ACC112 (cell line): Measurements from ENCODE around the gene WFDC8.

Source experiments
- H2AFZ ChIP-seq: fragments of 200-600 bp; sonication (generic); one replicate; pipeline ENCODE4 v1.6.0; 2017; ENCODE audit warnings: antibody characterized with exemption, low read length; ENCODE audit not compliant: unreplicated experiment
- H3K27ac ChIP-seq: fragments of 200-600 bp; sonication (generic); 2 replicates; pipeline ENCODE4 v1.5.1; 2014; ENCODE audit warnings: low read depth, mild to moderate bottlenecking, antibody characterized with exemption, low read length, moderate library complexity
- H3K27me3 ChIP-seq: fragments of 200-600 bp; sonication (generic); 2 replicates; pipeline ENCODE4 v1.6.1; 2014; ENCODE audit warnings: mild to moderate bottlenecking, antibody characterized with exemption, low read length, moderate library complexity, mixed read lengths; ENCODE audit not compliant: insufficient read depth
- H3K36me3 ChIP-seq: fragments of 200-600 bp; sonication (generic); 2 replicates; pipeline ENCODE4 v1.6.1; 2016; ENCODE audit warnings: mild to moderate bottlenecking, antibody characterized with exemption, low read length, moderate library complexity, mixed read lengths; ENCODE audit not compliant: insufficient read depth
- H3K4me1 ChIP-seq: fragments of 200-600 bp; sonication (generic); one replicate; pipeline ENCODE4 v1.6.1; 2016; ENCODE audit warnings: low read length, mixed read lengths; ENCODE audit not compliant: insufficient read depth, unreplicated experiment, control insufficient read depth
- H3K4me3 ChIP-seq: fragments of 200-600 bp; sonication (generic); 2 replicates; pipeline ENCODE4 v1.5.1; 2014; ENCODE audit warnings: mild to moderate bottlenecking, low read depth, low read length
- H3K79me2 ChIP-seq: fragments of 200-600 bp; sonication (generic); one replicate; pipeline ENCODE4 v1.6.0; 2016; ENCODE audit warnings: low read length; ENCODE audit not compliant: control insufficient read depth, unreplicated experiment, insufficient read depth

WFDC8 gene

GRCh38 chr20:45552456-45552855, 26.6 kb downstream of the WFDC8 start:
- Histone ChIP-seq H3K36me3 (no peaks in the 10 kb centered on the region), H3K79me2 (no peaks in the 10 kb centered on the region), H3K4me1 (no peaks in the 10 kb centered on the region), H3K27ac (no peak overlapping the region), H2AFZ (no peak overlapping the region), H3K4me3 (no peak overlapping the region), H3K27me3 (peaks cover 49% of the 10 kb centered on the region)

- H3K4me1 ChIP-seq, result no peaks in the 10 kb centered on the region
- H3K27ac ChIP-seq, result no peak overlapping the region
- H3K4me3 ChIP-seq, result no peak overlapping the region
Measured at GRCh38 chr20:45550765-45551164, 28.3 kb downstream of the WFDC8 start.

GRCh38 chr20:45548410-45548809, 30.7 kb downstream of the WFDC8 start:
- H2AFZ ChIP-seq, result no peak overlapping the region
- H3K36me3 ChIP-seq, result no peaks in the 10 kb centered on the region
- no peak overlapping the region for H3K4me3 ChIP-seq
- H3K27ac ChIP-seq, result no peak overlapping the region
- H3K27me3 ChIP-seq, result peaks cover 55% of the 10 kb centered on the region
- no peaks in the 10 kb centered on the region for H3K4me1 ChIP-seq
- no peaks in the 10 kb centered on the region for H3K79me2 ChIP-seq

More at GRCh38 chr20:45550765-45551164, 28.3 kb downstream of the WFDC8 start:
- Histone ChIP-seq H2AFZ (no peak overlapping the region), H3K79me2 (no peaks in the 10 kb centered on the region), H3K27me3 (peaks cover 48% of the 10 kb centered on the region), H3K36me3 (no peaks in the 10 kb centered on the region)

- no peak within 1 kb of the TSS for H2AFZ ChIP-seq
- no peaks in the 10 kb centered on the region for H3K79me2 ChIP-seq
- peaks cover 65% of the 10 kb centered on the region for H3K27me3 ChIP-seq
- H3K4me1 ChIP-seq, result no peaks in the 10 kb centered on the region
- no peaks in the 10 kb centered on the region for H3K36me3 ChIP-seq
- H3K4me3 ChIP-seq, result no peak within 1 kb of the TSS
- no peak within 1 kb of the TSS for H3K27ac ChIP-seq
Measured at GRCh38 chr20:45547206-45547770, 31.8 kb downstream of the WFDC8 start, which contains the start of gene EPPIN. EPPIN (minus strand) TSS chr20:45547401; CDS start chr20:45547357, 44 bp downstream.

- Histone ChIP-seq H3K4me1 (no peaks in the 10 kb centered on the region), H3K27me3 (peaks cover 74% of the 10 kb centered on the region), H3K4me3 (no peak overlapping the region), H2AFZ (no peak overlapping the region), H3K79me2 (no peaks in the 10 kb centered on the region), H3K36me3 (no peaks in the 10 kb centered on the region), H3K27ac (no peak overlapping the region)
Measured at GRCh38 chr20:45545754-45546453, 33.2 kb downstream of the WFDC8 start.

GRCh38 chr20:45545351-45545750, 33.7 kb downstream of the WFDC8 start:
- Histone ChIP-seq H3K27ac (no peak overlapping the region), H3K36me3 (no peaks in the 10 kb centered on the region), H3K4me1 (no peaks in the 10 kb centered on the region), H3K4me3 (no peak overlapping the region), H2AFZ (no peak overlapping the region), H3K79me2 (no peaks in the 10 kb centered on the region), H3K27me3 (peaks cover 76% of the 10 kb centered on the region)

GRCh38 chr20:45539382-45539781, 39.7 kb downstream of the WFDC8 start, which contains the start of gene WFDC6:
WFDC6 (minus strand) TSS chr20:45539482; CDS start chr20:45539407, 75 bp downstream.
- peaks cover 89% of the 10 kb centered on the region for H3K27me3 ChIP-seq
- no peak within 1 kb of the TSS for H2AFZ ChIP-seq
- H3K36me3 ChIP-seq, result no peaks in the 10 kb centered on the region
- H3K27ac ChIP-seq, result no peak within 1 kb of the TSS
- no peak within 1 kb of the TSS for H3K4me3 ChIP-seq
- H3K79me2 ChIP-seq, result no peaks in the 10 kb centered on the region
- H3K4me1 ChIP-seq, result no peaks in the 10 kb centered on the region

GRCh38 chr20:45538209-45538799, 40.8 kb downstream of the WFDC8 start:
- no peak overlapping the region for H2AFZ ChIP-seq
- H3K4me1 ChIP-seq, result no peaks in the 10 kb centered on the region
- H3K79me2 ChIP-seq, result no peaks in the 10 kb centered on the region
- no peak overlapping the region for H3K27ac ChIP-seq
- no peaks in the 10 kb centered on the region for H3K36me3 ChIP-seq
- H3K4me3 ChIP-seq, result no peak overlapping the region
- peaks cover 86% of the 10 kb centered on the region for H3K27me3 ChIP-seq

GRCh38 chr20:45527294-45527693, 51.8 kb downstream of the WFDC8 start:
- Histone ChIP-seq H3K27me3 (peaks cover 59% of the 10 kb centered on the region), H2AFZ (no peak overlapping the region), H3K4me1 (no peaks in the 10 kb centered on the region), H3K79me2 (no peaks in the 10 kb centered on the region), H3K36me3 (no peaks in the 10 kb centered on the region), H3K27ac (no peak overlapping the region), H3K4me3 (no peak overlapping the region)

GRCh38 chr20:45523821-45524220, 55.3 kb downstream of the WFDC8 start:
- Histone ChIP-seq H2AFZ (no peak overlapping the region), H3K4me1 (no peaks in the 10 kb centered on the region), H3K27ac (no peak overlapping the region), H3K27me3 (peaks cover 57% of the 10 kb centered on the region), H3K4me3 (no peak overlapping the region), H3K79me2 (no peaks in the 10 kb centered on the region), H3K36me3 (no peaks in the 10 kb centered on the region)

- no peaks in the 10 kb centered on the region for H3K79me2 ChIP-seq
- H2AFZ ChIP-seq, result no peak overlapping the region
- H3K36me3 ChIP-seq, result no peaks in the 10 kb centered on the region
- no peaks in the 10 kb centered on the region for H3K4me1 ChIP-seq
- H3K27me3 ChIP-seq, result peaks cover 57% of the 10 kb centered on the region
- H3K27ac ChIP-seq, result no peak overlapping the region
- H3K4me3 ChIP-seq, result no peak overlapping the region
Measured at GRCh38 chr20:45518282-45518681, 60.8 kb downstream of the WFDC8 start.
